ENCODE measurements around the gene CD151. TPM values are rescaled to one million over a fixed set of nuclear protein-coding genes. Genes with fewer than 3 reads are reported as not detected.

Gene CD151
- total RNA-seq, 1 donor from 2014 or later: 486 TPM

GRCh38 chr11:837189-837989, 4.6 kb downstream of the CD151 start:
- DNase-seq (no peak), ATAC-seq (no peak)
- Histone ChIP-seq H3K9me3 (no peaks in the 10 kb centered on the region), H3K4me3 (no peak overlapping the region), H3K36me3 (peaks cover 50% of the 10 kb centered on the region), H3K27me3 (no peaks in the 10 kb centered on the region), H3K4me1 (peaks cover 47% of the 10 kb centered on the region), H3K27ac (peak overlapping the region; percentile 4)
- intact Hi-C loops (cut with DNase I): no loop called here
- TF ChIP-seq CTCF (IDR thresholded peaks at IDR 0.05): no peak

- Histone ChIP-seq H3K36me3 (peaks cover 50% of the 10 kb centered on the region), H3K27ac (peak overlapping the region; percentile 4), H3K9me3 (no peaks in the 10 kb centered on the region), H3K4me3 (no peak overlapping the region), H3K27me3 (no peaks in the 10 kb centered on the region), H3K4me1 (peaks cover 44% of the 10 kb centered on the region)
- intact Hi-C loops (cut with DNase I): no loop called here
- no peak for TF ChIP-seq CTCF (IDR thresholded peaks at IDR 0.05)
- no peak for ATAC-seq
- DNase-seq: no peak
These were observed 5.2 kb downstream of the CD151 start for GRCh38 chr11:837990-838307.

GRCh38 chr11:838441-839279, 5.9 kb downstream of the CD151 start:
- Histone ChIP-seq H3K9me3 (no peaks in the 10 kb centered on the region), H3K4me1 (peaks cover 44% of the 10 kb centered on the region), H3K4me3 (no peak overlapping the region), H3K36me3 (peaks cover 50% of the 10 kb centered on the region), H3K27me3 (no peaks in the 10 kb centered on the region), H3K27ac (no peak overlapping the region)
- TF ChIP-seq CTCF (IDR thresholded peaks at IDR 0.05): no peak
- ATAC-seq (no peak), DNase-seq (no peak)
- intact Hi-C loops (cut with DNase I): no loop called here

GRCh38 chr11:839280-839623, 6.5 kb downstream of the CD151 start:
- H3K4me3 ChIP-seq: no peak overlapping the region
- no peak overlapping the region for H3K27ac ChIP-seq
- ATAC-seq: no peak
- no peaks in the 10 kb centered on the region for H3K27me3 ChIP-seq
- intact Hi-C loops (cut with DNase I): no loop called here
- H3K36me3 ChIP-seq: peaks cover 50% of the 10 kb centered on the region
- H3K9me3 ChIP-seq: no peaks in the 10 kb centered on the region
- peaks cover 39% of the 10 kb centered on the region for H3K4me1 ChIP-seq
- no peak for DNase-seq
- TF ChIP-seq CTCF (IDR thresholded peaks at IDR 0.05): no peak

GRCh38 chr11:839875-840617, 7.3 kb downstream of the CD151 start:
- ATAC-seq: no peak
- intact Hi-C loops (cut with DNase I): no loop called here
- Histone ChIP-seq H3K27ac (no peak overlapping the region), H3K9me3 (no peaks in the 10 kb centered on the region), H3K4me3 (peak overlapping the region; percentile 100), H3K4me1 (peaks cover 33% of the 10 kb centered on the region), H3K27me3 (no peaks in the 10 kb centered on the region), H3K36me3 (peaks cover 50% of the 10 kb centered on the region)
- DNase-seq: no peak
- TF ChIP-seq CTCF (IDR thresholded peaks at IDR 0.05): peak; percentile 22

All from upper lobe of right lung (tissue), 1 donor.